Right lobe of liver (tissue), 4 donors: Measurements from ENCODE around the gene VKORC1L1.
"Not testable (repeated sequence)": the region's sequence is repeated elsewhere in the genome, so short reads cannot be mapped to it uniquely, and the experiment has no call there.

Experiments used
- POLR2A ChIP-seq: fragments of 450-650 bp; IDR thresholded peaks from one replicate; pipeline ENCODE4 v1.6.1; 2017; ENCODE audit warnings: antibody characterized with exemption, mild to moderate bottlenecking
- TF ChIP-seq, protein P1 (sequence below), 4 donors: fragments of 200-600 bp in 3 of 4; fragments of 450-650 bp in 1 of 4; IDR thresholded peaks; one replicate each; pipeline versions ENCODE4 v1.5.1 to v1.8.0; 2016 to 2022; ENCODE audit warnings: antibody characterized with exemption in 4 of 4, mild to moderate bottlenecking in 2 of 4
- donor health status: DM: no; HTN: no; CAD: no.
- donor health status: DM: no; HTN: no; CAD: no.
- donor health status: DM: no; HTN: yes; CAD: no.

GRCh38 chr7:65837541-65837956 is 35.3 kb upstream of the VKORC1L1 start:
- TF ChIP-seq, protein P1, sequence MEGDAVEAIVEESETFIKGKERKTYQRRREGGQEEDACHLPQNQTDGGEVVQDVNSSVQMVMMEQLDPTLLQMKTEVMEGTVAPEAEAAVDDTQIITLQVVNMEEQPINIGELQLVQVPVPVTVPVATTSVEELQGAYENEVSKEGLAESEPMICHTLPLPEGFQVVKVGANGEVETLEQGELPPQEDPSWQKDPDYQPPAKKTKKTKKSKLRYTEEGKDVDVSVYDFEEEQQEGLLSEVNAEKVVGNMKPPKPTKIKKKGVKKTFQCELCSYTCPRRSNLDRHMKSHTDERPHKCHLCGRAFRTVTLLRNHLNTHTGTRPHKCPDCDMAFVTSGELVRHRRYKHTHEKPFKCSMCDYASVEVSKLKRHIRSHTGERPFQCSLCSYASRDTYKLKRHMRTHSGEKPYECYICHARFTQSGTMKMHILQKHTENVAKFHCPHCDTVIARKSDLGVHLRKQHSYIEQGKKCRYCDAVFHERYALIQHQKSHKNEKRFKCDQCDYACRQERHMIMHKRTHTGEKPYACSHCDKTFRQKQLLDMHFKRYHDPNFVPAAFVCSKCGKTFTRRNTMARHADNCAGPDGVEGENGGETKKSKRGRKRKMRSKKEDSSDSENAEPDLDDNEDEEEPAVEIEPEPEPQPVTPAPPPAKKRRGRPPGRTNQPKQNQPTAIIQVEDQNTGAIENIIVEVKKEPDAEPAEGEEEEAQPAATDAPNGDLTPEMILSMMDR (IDR thresholded peaks at IDR 0.05): not testable (repeated sequence)
- not testable (repeated sequence) for TF ChIP-seq POLR2A
